WTC11 (cell line): ENCODE results near the gene EDC4. TPM values are rescaled to one million over a fixed set of nuclear protein-coding genes. Genes with fewer than 3 reads are reported as not detected.

Experiments used
- AFF4 ChIP-seq: sonication (generic); formaldehyde crosslinking; IDR thresholded peaks from 2 replicates; pipeline ENCODE4 v1.8.1; 2023; ENCODE audit warnings: mild to moderate bottlenecking, missing genetic modification reagents, borderline replicate concordance
- AR ChIP-seq: fragments of 250-450 bp; sonication (Bioruptor Pico); IDR thresholded peaks from 2 replicates; pipeline ENCODE4 v1.9.0; 2021; ENCODE audit warnings: mild to moderate bottlenecking
- ATF1 ChIP-seq: sonication (generic); formaldehyde crosslinking; IDR thresholded peaks from 2 replicates; pipeline ENCODE4 v1.8.1; 2023; ENCODE audit warnings: mild to moderate bottlenecking, moderate library complexity, missing genetic modification reagents
- ELF4 ChIP-seq: sonication (generic); formaldehyde crosslinking; IDR thresholded peaks from 2 replicates; pipeline ENCODE4 v1.8.1; 2022; ENCODE audit warnings: low read depth, mild to moderate bottlenecking, moderate library complexity, missing genetic modification reagents
- ETV6 ChIP-seq: sonication (generic); formaldehyde crosslinking; IDR thresholded peaks from 2 replicates; pipeline ENCODE4 v1.8.1; 2022; ENCODE audit warnings: mild to moderate bottlenecking, missing genetic modification reagents
- FOXK1 ChIP-seq: sonication (generic); formaldehyde crosslinking; IDR thresholded peaks from 2 replicates; pipeline ENCODE4 v1.8.0; 2022; ENCODE audit warnings: mild to moderate bottlenecking, moderate library complexity, missing genetic modification reagents
- GRHL2 ChIP-seq: fragments of 250-450 bp; sonication (Bioruptor Pico); IDR thresholded peaks from 2 replicates; pipeline ENCODE4 v1.8.0; 2022; ENCODE audit warnings: mild to moderate bottlenecking, moderate library complexity; ENCODE audit not compliant: insufficient replicate concordance, severe bottlenecking
- HMGXB4 ChIP-seq: sonication (generic); formaldehyde crosslinking; IDR thresholded peaks from 2 replicates; pipeline ENCODE4 v1.8.1; 2023; ENCODE audit warnings: mild to moderate bottlenecking, moderate library complexity, missing genetic modification reagents
- JUN ChIP-seq: sonication (generic); formaldehyde crosslinking; IDR thresholded peaks from 2 replicates; pipeline ENCODE4 v1.8.0; 2023; ENCODE audit warnings: mild to moderate bottlenecking, missing genetic modification reagents
- MLX ChIP-seq: sonication (generic); formaldehyde crosslinking; IDR thresholded peaks from 2 replicates; pipeline ENCODE4 v1.8.1; 2023; ENCODE audit warnings: mild to moderate bottlenecking, missing genetic modification reagents, moderate library complexity
- MXD4 ChIP-seq: fragments of 250-450 bp; sonication (Bioruptor Pico); IDR thresholded peaks from 2 replicates; pipeline ENCODE4 v1.8.0; 2021; ENCODE audit warnings: mild to moderate bottlenecking, moderate library complexity, borderline replicate concordance
- NR2C2 ChIP-seq: sonication (generic); formaldehyde crosslinking; IDR thresholded peaks from 2 replicates; pipeline ENCODE4 v1.8.0; 2022; ENCODE audit warnings: mild to moderate bottlenecking, missing genetic modification reagents
- NR3C1 ChIP-seq: sonication (generic); formaldehyde crosslinking; conservative IDR thresholded peaks from 2 replicates; pipeline ENCODE4 v1.8.1; 2023; ENCODE audit warnings: low read depth, mild to moderate bottlenecking, missing genetic modification reagents
- SOX15 ChIP-seq: fragments of 250-450 bp; sonication (Bioruptor Pico); IDR thresholded peaks from 2 replicates; pipeline ENCODE4 v1.9.0; 2021; ENCODE audit warnings: mild to moderate bottlenecking
- TEAD1 ChIP-seq: sonication (generic); formaldehyde crosslinking; IDR thresholded peaks from 2 replicates; pipeline ENCODE4 v1.8.0; 2022; ENCODE audit warnings: mild to moderate bottlenecking, missing genetic modification reagents
- TEAD4 ChIP-seq: sonication (generic); formaldehyde crosslinking; IDR thresholded peaks from 2 replicates; pipeline ENCODE4 v1.8.0; 2022; ENCODE audit warnings: mild to moderate bottlenecking, missing genetic modification reagents
- ZNF232 ChIP-seq: sonication (generic); formaldehyde crosslinking; IDR thresholded peaks from 2 replicates; pipeline ENCODE4 v1.8.0; 2022; ENCODE audit warnings: mild to moderate bottlenecking, missing genetic modification reagents
- ZNF317 ChIP-seq: sonication (generic); formaldehyde crosslinking; IDR thresholded peaks from 2 replicates; pipeline ENCODE4 v1.8.1; 2023; ENCODE audit warnings: low read depth, mild to moderate bottlenecking, moderate library complexity, missing genetic modification reagents, borderline replicate concordance
- ZNF416 ChIP-seq: fragments of 250-450 bp; sonication (Bioruptor Pico); IDR thresholded peaks from 2 replicates; pipeline ENCODE4 v1.9.0; 2021; ENCODE audit warnings: mild to moderate bottlenecking, inconsistent platforms
- ZNF512 ChIP-seq: sonication (generic); formaldehyde crosslinking; IDR thresholded peaks from 2 replicates; pipeline ENCODE4 v1.8.1; 2022; ENCODE audit warnings: missing genetic modification reagents, borderline replicate concordance
- total RNA-seq: library from RNA; stranded (reverse); gene quantifications from 3 replicates; pipeline ENCODE4 v1.2.3, GENCODE V29; 2021

The EDC4 gene
- total RNA-seq, 1 experiment from 2014 or later: 83.7 TPM

- TF ChIP-seq HMGXB4 (CRISPR knock-in tag) (no peak; the same call in 1 of the 2 replicates), GRHL2 (CRISPR knock-in tag) (no peak), NR2C2 (CRISPR knock-in tag) (no peak), ELF4 (CRISPR knock-in tag) (no peak), JUN (CRISPR knock-in tag) (0 out of 2 replicates have a peak, but pooled peaks have one; percentile 52), TEAD1 (CRISPR knock-in tag) (0 out of 2 replicates have a peak, but pooled peaks have one; percentile 18), ZNF416 (CRISPR knock-in tag) (peak; percentile 60; the same call in 1 of the 2 replicates), MLX (CRISPR knock-in tag) (0 out of 2 replicates have a peak, but pooled peaks have one; percentile 58), ZNF232 (0 out of 2 replicates have a peak, but pooled peaks have one; percentile 48), ETV6 (CRISPR knock-in tag) (peak; percentile 70; the same call in 1 of the 2 replicates), ZNF512 (no peak), NR3C1 (CRISPR knock-in tag) (no peak), SOX15 (CRISPR knock-in tag) (no peak), AR (CRISPR knock-in tag) (no peak), ATF1 (CRISPR knock-in tag) (no peak), MXD4 (CRISPR knock-in tag) (no peak), AFF4 (CRISPR knock-in tag) (no peak), TEAD4 (CRISPR knock-in tag) (no peak), FOXK1 (peak; percentile 51), ZNF317 (CRISPR knock-in tag) (0 out of 2 replicates have a peak, but pooled peaks have one; percentile 38)
These were observed 20.3 kb downstream of the EDC4 start, which contains the start of gene PSKH1 (continued) for GRCh38 chr16:67892899-67893742.
